ENCODE measurements around the gene NUDT14. TPM values are rescaled to one million over a fixed set of nuclear protein-coding genes. Genes with fewer than 3 reads are reported as not detected.

Gene NUDT14
- total RNA-seq, 1 donor from 2014 or later = 5.5 TPM

GRCh38 chr14:105163040-105163742 is 17.9 kb downstream of the NUDT14 start:
- H3K36me3 Mint-ChIP-seq = no peaks in the 10 kb centered on the region
- no peak for TF ChIP-seq EZH2phosphoT487 (IDR thresholded peaks at IDR 0.05)
- TF ChIP-seq CTCF (IDR thresholded peaks at IDR 0.05) = no peak
- TF ChIP-seq EZH2 (IDR thresholded peaks at IDR 0.05) = no peak
- Histone ChIP-seq H3K4me3 (no peak overlapping the region), H3F3A (ENCODE audit: low read depth) (peaks cover 7% of the 10 kb centered on the region), H3K9me3 (ENCODE audit: low read depth) (no peaks in the 10 kb centered on the region), H2AFZ (replicated peaks) (no peak overlapping the region), H3K4me1 (peaks cover 6% of the 10 kb centered on the region), H3K4me2 (no peak overlapping the region), H3K27ac (no peak overlapping the region), H3K79me2 (ENCODE audit: low read depth) (no peaks in the 10 kb centered on the region), H4K20me1 (ENCODE audit: low read depth) (peaks cover 11% of the 10 kb centered on the region), H3K36me3 (no peaks in the 10 kb centered on the region), H3K9ac (no peak overlapping the region), H3K27me3 (peaks cover 24% of the 10 kb centered on the region)
- H3K27ac Mint-ChIP-seq = no peak overlapping the region
- H3K9me3 Mint-ChIP-seq = no peaks in the 10 kb centered on the region
- no peak for DNase-seq (ENCODE audit: low spot score)
- H3K27me3 Mint-ChIP-seq (ENCODE audit: insufficient read depth, low read depth) = peaks cover 5% of the 10 kb centered on the region
- H3K4me1 Mint-ChIP-seq = no peaks in the 10 kb centered on the region
- H3K4me3 Mint-ChIP-seq = no peak overlapping the region

GRCh38 chr14:105162669-105162979 is 18.5 kb downstream of the NUDT14 start:
- no peaks in the 10 kb centered on the region for H3K36me3 ChIP-seq

GRCh38 chr14:105161964-105162668 is 19.0 kb downstream of the NUDT14 start:
- H3K27ac Mint-ChIP-seq = peak overlapping the region; percentile 50
- TF ChIP-seq CTCF (IDR thresholded peaks at IDR 0.05) (no peak), EZH2 (IDR thresholded peaks at IDR 0.05) (no peak), EZH2phosphoT487 (IDR thresholded peaks at IDR 0.05) (no peak)
- Histone ChIP-seq H3K36me3 (no peaks in the 10 kb centered on the region), H3K27me3 (peaks cover 14% of the 10 kb centered on the region), H2AFZ (replicated peaks) (no peak overlapping the region), H3K4me2 (no peak overlapping the region), H3K4me1 (peaks cover 6% of the 10 kb centered on the region), H3K4me3 (no peak overlapping the region), H3F3A (ENCODE audit: low read depth) (peaks cover 7% of the 10 kb centered on the region), H3K9me3 (ENCODE audit: low read depth) (no peaks in the 10 kb centered on the region), H4K20me1 (ENCODE audit: low read depth) (peaks cover 11% of the 10 kb centered on the region), H3K79me2 (ENCODE audit: low read depth) (no peaks in the 10 kb centered on the region), H3K27ac (no peak overlapping the region), H3K9ac (no peak overlapping the region)
- H3K9me3 Mint-ChIP-seq = no peaks in the 10 kb centered on the region
- DNase-seq (ENCODE audit: low spot score) = no peak
- no peaks in the 10 kb centered on the region for H3K36me3 Mint-ChIP-seq
- H3K4me1 Mint-ChIP-seq = no peaks in the 10 kb centered on the region
- H3K4me3 Mint-ChIP-seq = no peak overlapping the region
- H3K27me3 Mint-ChIP-seq (ENCODE audit: insufficient read depth, low read depth) = peaks cover 5% of the 10 kb centered on the region

More at GRCh38 chr14:105162669-105162979, 18.5 kb downstream of the NUDT14 start:
- Histone ChIP-seq H3K4me3 (no peak overlapping the region), H3F3A (ENCODE audit: low read depth) (peaks cover 7% of the 10 kb centered on the region), H3K4me1 (peaks cover 6% of the 10 kb centered on the region), H2AFZ (replicated peaks) (no peak overlapping the region), H3K27ac (no peak overlapping the region), H4K20me1 (ENCODE audit: low read depth) (peaks cover 11% of the 10 kb centered on the region), H3K27me3 (peaks cover 19% of the 10 kb centered on the region), H3K79me2 (ENCODE audit: low read depth) (no peaks in the 10 kb centered on the region), H3K9me3 (ENCODE audit: low read depth) (no peaks in the 10 kb centered on the region), H3K9ac (no peak overlapping the region), H3K4me2 (no peak overlapping the region)
- TF ChIP-seq EZH2phosphoT487 (IDR thresholded peaks at IDR 0.05) (no peak), EZH2 (IDR thresholded peaks at IDR 0.05) (no peak)
- Mint-ChIP-seq H3K9me3 (no peaks in the 10 kb centered on the region), H3K4me1 (no peaks in the 10 kb centered on the region), H3K27ac (no peak overlapping the region), H3K27me3 (ENCODE audit: insufficient read depth, low read depth) (peaks cover 5% of the 10 kb centered on the region), H3K4me3 (no peak overlapping the region), H3K36me3 (no peaks in the 10 kb centered on the region)
- no peak for DNase-seq (ENCODE audit: low spot score)

GRCh38 chr14:105161309-105161708 is 19.8 kb downstream of the NUDT14 start:
- no peak for DNase-seq (ENCODE audit: low spot score)
- Histone ChIP-seq H3K27me3 (peaks cover 6% of the 10 kb centered on the region), H3K9me3 (ENCODE audit: low read depth) (no peaks in the 10 kb centered on the region), H3K79me2 (ENCODE audit: low read depth) (no peaks in the 10 kb centered on the region), H3K9ac (no peak overlapping the region), H4K20me1 (ENCODE audit: low read depth) (peaks cover 3% of the 10 kb centered on the region), H3K27ac (no peak overlapping the region), H3K4me2 (no peak overlapping the region), H3K4me1 (peaks cover 7% of the 10 kb centered on the region), H3K4me3 (no peak overlapping the region), H3K36me3 (no peaks in the 10 kb centered on the region), H2AFZ (replicated peaks) (no peak overlapping the region), H3F3A (ENCODE audit: low read depth) (no peaks in the 10 kb centered on the region)
- Mint-ChIP-seq H3K4me3 (no peak overlapping the region), H3K36me3 (no peaks in the 10 kb centered on the region), H3K27ac (no peak overlapping the region), H3K4me1 (no peaks in the 10 kb centered on the region), H3K9me3 (no peaks in the 10 kb centered on the region), H3K27me3 (ENCODE audit: insufficient read depth, low read depth) (peaks cover 3% of the 10 kb centered on the region)
- TF ChIP-seq EZH2 (IDR thresholded peaks at IDR 0.05) = no peak
